GM12878 (cell line): ENCODE measurements around the gene KRTAP4-8. TPM values are rescaled to one million over a fixed set of nuclear protein-coding genes. Genes with fewer than 3 reads are reported as not detected.

ENCODE experiments used
- ATAC-seq: fragments of 200-7000 bp; cut with Tn5 transposase; 3 replicates; pipeline ENCODE4 v1.9.1; 2020; ENCODE audit warnings: mild to moderate bottlenecking, moderate library complexity
- BruUV-seq: library from RNA; stranded (reverse); fragments of 400-500 nt; replicated peaks from 2 replicates; lab custom pipeline; 2021; lab: Mats Ljungman, UMichigan
- CTCF ChIA-PET: fragments of 300-600 bp; sonication (Branson Sonifier 250); formaldehyde crosslinking; extraction: SDS; loops from one replicate; lab custom pipeline; 2021; ENCODE audit warnings: inconsistent platforms; lab: Yijun Ruan, JAX
- POLR2A ChIA-PET: fragments of 350-600 bp; formaldehyde crosslinking; extraction: SDS; loops from one replicate; lab custom pipeline; 2021; ENCODE audit warnings: inconsistent platforms; lab: Charles Lee
- RAD21 ChIA-PET: fragments of 300-600 bp; sonication (Branson Sonifier 250); formaldehyde crosslinking; loops from one replicate; lab custom pipeline; 2023; ENCODE audit warnings: antibody characterized with exemption; ENCODE audit not compliant: unreplicated experiment; lab: Charles Lee
- SMC1A ChIA-PET: fragments of 300-600 bp; sonication (Branson Sonifier 250); formaldehyde crosslinking; loops from one replicate; lab custom pipeline; 2023; ENCODE audit not compliant: unreplicated experiment, uncharacterized antibody; lab: Charles Lee
- DNase-seq: peaks from one replicate; pipeline ENCODE4 v3.0.0-alpha.2; 2011; ENCODE audit warnings: low read depth, low spot score
- FAIRE-seq: peaks from 3 replicates; lab custom pipeline; 2011; peaks lifted over from hg19 to GRCh38; lab: Jason Lieb, UNC
- H2AFZ ChIP-seq: 2 replicates; pipeline ENCODE4 v1.6.0; 2011; ENCODE audit warnings: low read depth, low read length, control low read depth; ENCODE audit not compliant: control insufficient read depth
- H3K27ac ChIP-seq: 2 replicates; pipeline ENCODE4 v1.5.1; 2011; ENCODE audit warnings: control low read depth; ENCODE audit not compliant: control insufficient read depth, insufficient read depth
- H3K27me3 ChIP-seq, 2 experiments: replicated peaks in 1 of 2; 2 replicates each; pipeline versions ENCODE4 v1.6.0 to v1.6.1; 2011; ENCODE audit warnings: low read length in 1 of 2; ENCODE audit not compliant: control insufficient read depth in 2 of 2, insufficient read depth in 2 of 2
- H3K36me3 ChIP-seq, 2 experiments: 2 replicates each; pipeline ENCODE4 v1.5.1; 2011; ENCODE audit warnings: low read length in 1 of 2; ENCODE audit not compliant: control insufficient read depth in 2 of 2, insufficient read depth in 2 of 2
- H3K4me1 ChIP-seq: 2 replicates; pipeline ENCODE4 v1.6.1; 2011; ENCODE audit warnings: mild to moderate bottlenecking, low read length, moderate library complexity, mixed read lengths; ENCODE audit not compliant: control insufficient read depth, insufficient read depth
- H3K4me2 ChIP-seq: 2 replicates; pipeline ENCODE4 v1.6.0; 2011; ENCODE audit warnings: control low read depth; ENCODE audit not compliant: control insufficient read depth, insufficient read depth
- H3K4me3 ChIP-seq: fragments of 200-600 bp; sonication (generic); 2 replicates; pipeline ENCODE4 v1.5.1; 2016
- H3K79me2 ChIP-seq: 2 replicates; pipeline ENCODE4 v1.6.0; 2011; ENCODE audit warnings: low read length; ENCODE audit not compliant: control insufficient read depth, insufficient read depth
- H3K9ac ChIP-seq: 2 replicates; pipeline ENCODE4 v1.8.0; 2011; ENCODE audit warnings: low read length, control low read depth, mixed read lengths; ENCODE audit not compliant: control insufficient read depth, insufficient read depth
- H3K9me3 ChIP-seq: replicated peaks from 3 replicates; pipeline ENCODE4 v1.5.1; 2011; ENCODE audit warnings: mild to moderate bottlenecking, low read length; ENCODE audit not compliant: control insufficient read depth, insufficient read depth
- H4K20me1 ChIP-seq: 2 replicates; pipeline ENCODE4 v1.6.0; 2011; ENCODE audit not compliant: control insufficient read depth, insufficient read depth
- BACH1 ChIP-seq: fragments of 450-650 bp; IDR thresholded peaks from 2 replicates; pipeline ENCODE4 v1.6.1; 2017; ENCODE audit warnings: mild to moderate bottlenecking, borderline replicate concordance
- DPF2 ChIP-seq: fragments of 450-650 bp; IDR thresholded peaks from 2 replicates; pipeline ENCODE4 v1.6.1; 2017; ENCODE audit warnings: mild to moderate bottlenecking
- E4F1 ChIP-seq: fragments of 450-650 bp; IDR thresholded peaks from 2 replicates; pipeline ENCODE4 v1.6.1; 2018; ENCODE audit warnings: borderline replicate concordance, mild to moderate bottlenecking; ENCODE audit not compliant: partially characterized antibody
- EGR1 ChIP-seq, 2 experiments: IDR thresholded peaks; 1 replicate in 1 of 2; 2 replicates in 1 of 2; pipeline ENCODE4 v1.6.1; 2011 to 2012; ENCODE audit warnings: low read depth in 2 of 2, low read length in 2 of 2, borderline replicate concordance in 1 of 2, mild to moderate bottlenecking in 1 of 2, moderate library complexity in 1 of 2
- FOS ChIP-seq: IDR thresholded peaks from 3 replicates; pipeline ENCODE4 v1.6.1; 2011; ENCODE audit warnings: borderline replicate concordance; ENCODE audit not compliant: insufficient read length; ENCODE audit errors: extremely low read depth
- JUND ChIP-seq: IDR thresholded peaks from 2 replicates; pipeline ENCODE4 v1.6.1; 2012; ENCODE audit warnings: low read depth, mild to moderate bottlenecking, low read length, improper control_type of control experiment, moderate library complexity
- RAD51 ChIP-seq: fragments of 450-650 bp; IDR thresholded peaks from 2 replicates; pipeline ENCODE4 v1.6.1; 2016; ENCODE audit warnings: moderate library complexity, mild to moderate bottlenecking, inconsistent platforms
- RBBP5 ChIP-seq: fragments of 200-600 bp; sonication (generic); conservative IDR thresholded peaks from 2 replicates; pipeline ENCODE4 v1.6.1; 2016
- RUNX3 ChIP-seq: IDR thresholded peaks from 2 replicates; pipeline ENCODE4 v1.6.1; 2012; ENCODE audit warnings: low read length, inconsistent platforms
- TAF1 ChIP-seq: IDR thresholded peaks from 2 replicates; pipeline ENCODE4 v1.6.1; 2011; ENCODE audit warnings: mild to moderate bottlenecking, low read depth, low read length, borderline replicate concordance
- TARDBP ChIP-seq: IDR thresholded peaks from 2 replicates; pipeline ENCODE4 v1.6.1; 2016; ENCODE audit warnings: borderline replicate concordance
- TCF7 ChIP-seq: IDR thresholded peaks from 2 replicates; pipeline ENCODE4 v1.6.1; 2014; ENCODE audit warnings: antibody characterized with exemption, borderline replicate concordance
- WGBS: methylation state at CpG from one replicate; pipeline ENCODE4 v1.1.6; 2016; ENCODE audit warnings: low lambda C conversion rate; ENCODE audit not compliant: insufficient replicate concordance, insufficient coverage; ENCODE audit errors: missing lambda C conversion rate; 5-methylcytosine and 5-hydroxymethylcytosine counted together
- in situ Hi-C: fragments of 300-500 bp; cut with MboI; formaldehyde crosslinking; loops from 9 replicates; pipeline ENCODE4 v1.14.3; 2018; ENCODE audit warnings: mixed read lengths
- intact Hi-C: fragments of 100-400 bp; cut with micrococcal nuclease; formaldehyde crosslinking; loops from one replicate; pipeline ENCODE4 v1.14.2; 2022; ENCODE audit not compliant: unreplicated experiment
- polyA plus RNA-seq, 11 experiments: library from polyadenylated mRNA; depleted of rRNA in 4 of 11; unstranded in 6 of 11; stranded (reverse) in 5 of 11; fragments of >200 nt; fragmentation: Nextera tagmentation in 4 of 11; fragmentation: Illumina TruSeq in 1 of 11; extraction: Ambion mirVana in 4 of 11; extraction: Trizol in 1 of 11; gene quantifications; 1 replicate in 1 of 11; 2 replicates in 10 of 11; pipeline versions ENCODE4 v1.2.1 to v1.2.3, GENCODE V29; 2011 to 2016; ENCODE audit warnings: inconsistent platforms in 2 of 11, missing spikeins in 2 of 11, low read depth in 1 of 11
- total RNA-seq, 4 experiments: library from RNA; depleted of rRNA in 3 of 4; stranded (reverse); fragments of >200 nt in 3 of 4; fragmentation: Illumina TruSeq in 1 of 4; extraction: Trizol in 1 of 4; gene quantifications; 2 replicates each; pipeline versions ENCODE4 v1.2.1 to v1.2.3, GENCODE V29; 2013 to 2021
- TF ChIP-seq, protein P1 (sequence below): IDR thresholded peaks from 2 replicates; pipeline ENCODE4 v1.6.1; 2012; ENCODE audit warnings: low read depth, low read length, improper control_type of control experiment
- TF ChIP-seq, protein P2 (sequence below): IDR thresholded peaks from 2 replicates; pipeline ENCODE4 v1.6.1; 2012; ENCODE audit warnings: low read depth, low read length, improper control_type of control experiment
- TF ChIP-seq, protein P3 (sequence below): fragments of 450-650 bp; IDR thresholded peaks from 2 replicates; pipeline ENCODE4 v1.6.1; 2016; ENCODE audit warnings: mild to moderate bottlenecking
- TF ChIP-seq, protein P4 (sequence below): IDR thresholded peaks from 2 replicates; pipeline ENCODE4 v1.6.1; 2011; ENCODE audit warnings: low read depth, mild to moderate bottlenecking, low read length, moderate library complexity, borderline replicate concordance; ENCODE audit errors: extremely low read depth

Gene KRTAP4-8
- total and polyA plus RNA-seq, 10 of the 15 experiments (the other 5 are each of a cell fraction or from before 2014, with no cell fraction given) = not detected

DNA sequence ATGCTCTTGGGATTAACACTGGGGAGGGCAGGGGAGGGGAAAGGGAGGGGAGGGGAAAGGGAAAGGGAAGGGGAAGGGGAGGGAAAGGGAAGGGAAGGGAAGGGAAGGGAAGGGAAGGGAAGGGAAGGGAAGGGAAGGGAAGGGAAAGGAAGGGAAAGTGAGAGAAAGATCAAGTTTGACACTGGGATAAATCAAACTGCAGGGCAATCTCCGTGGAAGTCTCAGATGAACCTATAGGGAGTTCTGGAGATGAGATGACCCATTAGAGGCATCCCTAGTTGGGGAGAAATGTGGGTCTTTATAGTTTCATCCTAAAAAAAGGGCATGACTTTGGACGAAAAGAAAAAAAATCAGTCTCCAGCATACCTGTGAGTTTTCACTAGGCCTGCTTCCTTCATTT is 23.8 kb upstream of the KRTAP4-8 start:
- H3K4me3 ChIP-seq = no peak overlapping the region
- ChIA-PET SMC1A (no interaction called here), CTCF (no interaction called here), RAD21 (no interaction called here), POLR2A (no interaction called here)
- no peaks in the 10 kb centered on the region for H3K36me3 ChIP-seq
- in situ Hi-C loops (no loop called here), intact Hi-C loops (no loop called here)
- DNase-seq (no peak), FAIRE-seq (no peak), ATAC-seq (no peak)
- no peak overlapping the region for H3K27ac ChIP-seq
- TF ChIP-seq TARDBP (no peak), RUNX3 (no peak), TCF7 (no peak), RAD51 (no peak), JUND (no peak), RBBP5 (no peak), FOS (no peak), TAF1 (no peak), E4F1 (no peak), BACH1 (no peak), EGR1 (IDR thresholded peaks at IDR 0.05; ENCODE audit: borderline replicate concordance in 1 of 2, low read depth in 2 of 2, low read length in 2 of 2) (no peak), DPF2 (no peak)
- TF ChIP-seq, protein P1, sequence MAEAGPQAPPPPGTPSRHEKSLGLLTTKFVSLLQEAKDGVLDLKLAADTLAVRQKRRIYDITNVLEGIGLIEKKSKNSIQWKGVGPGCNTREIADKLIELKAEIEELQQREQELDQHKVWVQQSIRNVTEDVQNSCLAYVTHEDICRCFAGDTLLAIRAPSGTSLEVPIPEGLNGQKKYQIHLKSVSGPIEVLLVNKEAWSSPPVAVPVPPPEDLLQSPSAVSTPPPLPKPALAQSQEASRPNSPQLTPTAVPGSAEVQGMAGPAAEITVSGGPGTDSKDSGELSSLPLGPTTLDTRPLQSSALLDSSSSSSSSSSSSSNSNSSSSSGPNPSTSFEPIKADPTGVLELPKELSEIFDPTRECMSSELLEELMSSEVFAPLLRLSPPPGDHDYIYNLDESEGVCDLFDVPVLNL = no peak
- TF ChIP-seq, protein P2, sequence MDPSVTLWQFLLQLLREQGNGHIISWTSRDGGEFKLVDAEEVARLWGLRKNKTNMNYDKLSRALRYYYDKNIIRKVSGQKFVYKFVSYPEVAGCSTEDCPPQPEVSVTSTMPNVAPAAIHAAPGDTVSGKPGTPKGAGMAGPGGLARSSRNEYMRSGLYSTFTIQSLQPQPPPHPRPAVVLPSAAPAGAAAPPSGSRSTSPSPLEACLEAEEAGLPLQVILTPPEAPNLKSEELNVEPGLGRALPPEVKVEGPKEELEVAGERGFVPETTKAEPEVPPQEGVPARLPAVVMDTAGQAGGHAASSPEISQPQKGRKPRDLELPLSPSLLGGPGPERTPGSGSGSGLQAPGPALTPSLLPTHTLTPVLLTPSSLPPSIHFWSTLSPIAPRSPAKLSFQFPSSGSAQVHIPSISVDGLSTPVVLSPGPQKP = no peak
- TF ChIP-seq, protein P3, sequence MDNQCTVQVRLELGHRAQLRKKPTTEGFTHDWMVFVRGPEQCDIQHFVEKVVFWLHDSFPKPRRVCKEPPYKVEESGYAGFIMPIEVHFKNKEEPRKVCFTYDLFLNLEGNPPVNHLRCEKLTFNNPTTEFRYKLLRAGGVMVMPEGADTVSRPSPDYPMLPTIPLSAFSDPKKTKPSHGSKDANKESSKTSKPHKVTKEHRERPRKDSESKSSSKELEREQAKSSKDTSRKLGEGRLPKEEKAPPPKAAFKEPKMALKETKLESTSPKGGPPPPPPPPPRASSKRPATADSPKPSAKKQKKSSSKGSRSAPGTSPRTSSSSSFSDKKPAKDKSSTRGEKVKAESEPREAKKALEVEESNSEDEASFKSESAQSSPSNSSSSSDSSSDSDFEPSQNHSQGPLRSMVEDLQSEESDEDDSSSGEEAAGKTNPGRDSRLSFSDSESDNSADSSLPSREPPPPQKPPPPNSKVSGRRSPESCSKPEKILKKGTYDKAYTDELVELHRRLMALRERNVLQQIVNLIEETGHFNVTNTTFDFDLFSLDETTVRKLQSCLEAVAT = no peak
- TF ChIP-seq, protein P4, sequence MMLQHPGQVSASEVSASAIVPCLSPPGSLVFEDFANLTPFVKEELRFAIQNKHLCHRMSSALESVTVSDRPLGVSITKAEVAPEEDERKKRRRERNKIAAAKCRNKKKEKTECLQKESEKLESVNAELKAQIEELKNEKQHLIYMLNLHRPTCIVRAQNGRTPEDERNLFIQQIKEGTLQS = no peak
- no peaks in the 10 kb centered on the region for H3K4me1 ChIP-seq
- BruUV-seq = no TSS peak
- WGBS = 0% methylated on average over 2 of the region's 2 CpGs
- H3K4me2 ChIP-seq = no peak overlapping the region
- H3K27me3 ChIP-seq = no peaks in the 10 kb centered on the region
- no peaks in the 10 kb centered on the region for H4K20me1 ChIP-seq
- H3K79me2 ChIP-seq = no peaks in the 10 kb centered on the region
- H3K9ac ChIP-seq = no peak overlapping the region
- no peak overlapping the region for H2AFZ ChIP-seq
- H3K9me3 ChIP-seq = no peaks in the 10 kb centered on the region
